Lower leg skin (tissue), 4 donors: Measurements from ENCODE around the gene PRR33. TPM values are rescaled to one million over a fixed set of nuclear protein-coding genes. Genes with fewer than 3 reads are reported as not detected.

Experiments
- DNase-seq, 2 donors: peaks; one replicate each; pipeline ENCODE4 v3.0.0-alpha.2; 2019; ENCODE audit warnings: low spot score in 2 of 2
- H3K4me3 ChIP-seq: fragments of 200-600 bp; sonication (generic); 2 replicates; pipeline ENCODE4 v1.5.1; 2017; ENCODE audit warnings: mild to moderate bottlenecking, low read depth; ENCODE audit not compliant: poor library complexity, severe bottlenecking
- POLR2A ChIP-seq, 2 donors: fragments of 450-650 bp; IDR thresholded peaks; one replicate each; pipeline ENCODE4 v1.6.1; 2016 to 2017; ENCODE audit warnings: antibody characterized with exemption in 2 of 2, mild to moderate bottlenecking in 1 of 2, moderate library complexity in 1 of 2
- WGBS, 2 donors: methylation state at CpG; one replicate each; pipeline ENCODE4 v1.1.5; 2018; 5-methylcytosine and 5-hydroxymethylcytosine counted together
- intact Hi-C: fragments of 100-400 bp; cut with DNase I; formaldehyde crosslinking; loops from one replicate; pipeline ENCODE4 v1.15.0; 2023; ENCODE audit warnings: low total_unique reads
- total RNA-seq, 4 donors: library from RNA; depleted of rRNA; stranded (reverse); fragments of >200 nt; gene quantifications; one replicate each; pipeline ENCODE4 v1.1.0, GENCODE V29; 2016
- TF ChIP-seq, protein P1 (sequence below), 3 donors: fragments of 450-650 bp; IDR thresholded peaks; one replicate each; pipeline ENCODE4 v1.5.1; 2016; ENCODE audit warnings: antibody characterized with exemption in 3 of 3, mild to moderate bottlenecking in 3 of 3, moderate library complexity in 2 of 3

PRR33 gene
- total RNA-seq, 4 donors from 2014 or later = not detected

DNA sequence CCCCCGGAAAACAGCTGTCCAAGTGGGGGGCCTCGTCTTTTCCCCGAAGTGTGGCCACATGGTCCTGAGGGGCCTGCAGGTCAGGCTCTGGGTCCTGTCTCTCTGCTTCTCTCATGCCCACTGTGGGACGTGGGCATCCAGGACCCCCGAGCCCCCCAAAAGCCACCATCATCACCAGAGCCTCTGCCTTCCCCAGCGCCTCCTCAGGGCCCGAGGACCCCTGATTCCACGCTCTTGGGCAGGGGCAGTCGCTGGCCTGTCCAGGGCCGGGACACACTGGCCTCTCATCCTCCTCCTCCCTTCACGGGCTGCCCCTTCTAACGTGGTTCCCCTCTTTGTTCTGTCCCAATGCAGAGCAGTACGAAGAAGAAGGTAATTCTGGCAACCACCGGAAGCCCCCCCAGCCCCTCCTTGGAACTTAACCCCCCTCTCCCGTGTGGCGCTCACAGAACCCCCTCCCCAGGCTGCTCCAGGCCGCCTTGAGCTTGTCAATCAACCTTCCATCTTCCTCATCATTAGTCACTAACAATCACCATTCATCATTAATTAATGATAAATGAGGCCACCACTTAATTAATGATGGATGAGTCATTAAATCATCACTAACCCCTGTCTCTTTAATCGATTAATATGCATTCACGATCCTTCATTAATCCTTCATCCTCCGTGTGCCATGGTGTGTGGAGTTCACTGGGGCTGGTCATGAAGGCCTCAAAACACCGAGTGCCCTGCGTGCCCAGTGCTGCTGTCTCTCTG is 31.7 kb upstream of the PRR33 start:
- H3K4me3 ChIP-seq = no peak overlapping the region
- intact Hi-C loops = loop anchor here (5.0 kb wide), 1 partner anchor 41 kb away; no protein-coding TSS in a partner anchor
- TF ChIP-seq, protein P1, sequence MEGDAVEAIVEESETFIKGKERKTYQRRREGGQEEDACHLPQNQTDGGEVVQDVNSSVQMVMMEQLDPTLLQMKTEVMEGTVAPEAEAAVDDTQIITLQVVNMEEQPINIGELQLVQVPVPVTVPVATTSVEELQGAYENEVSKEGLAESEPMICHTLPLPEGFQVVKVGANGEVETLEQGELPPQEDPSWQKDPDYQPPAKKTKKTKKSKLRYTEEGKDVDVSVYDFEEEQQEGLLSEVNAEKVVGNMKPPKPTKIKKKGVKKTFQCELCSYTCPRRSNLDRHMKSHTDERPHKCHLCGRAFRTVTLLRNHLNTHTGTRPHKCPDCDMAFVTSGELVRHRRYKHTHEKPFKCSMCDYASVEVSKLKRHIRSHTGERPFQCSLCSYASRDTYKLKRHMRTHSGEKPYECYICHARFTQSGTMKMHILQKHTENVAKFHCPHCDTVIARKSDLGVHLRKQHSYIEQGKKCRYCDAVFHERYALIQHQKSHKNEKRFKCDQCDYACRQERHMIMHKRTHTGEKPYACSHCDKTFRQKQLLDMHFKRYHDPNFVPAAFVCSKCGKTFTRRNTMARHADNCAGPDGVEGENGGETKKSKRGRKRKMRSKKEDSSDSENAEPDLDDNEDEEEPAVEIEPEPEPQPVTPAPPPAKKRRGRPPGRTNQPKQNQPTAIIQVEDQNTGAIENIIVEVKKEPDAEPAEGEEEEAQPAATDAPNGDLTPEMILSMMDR (IDR thresholded peaks at IDR 0.05) = no peak
- no peak for TF ChIP-seq POLR2A (IDR thresholded peaks at IDR 0.05)
- 83 to 87% methylated on average over 22 of the region's 22 CpGs for WGBS, 2 donors
- no peak for DNase-seq

DNA sequence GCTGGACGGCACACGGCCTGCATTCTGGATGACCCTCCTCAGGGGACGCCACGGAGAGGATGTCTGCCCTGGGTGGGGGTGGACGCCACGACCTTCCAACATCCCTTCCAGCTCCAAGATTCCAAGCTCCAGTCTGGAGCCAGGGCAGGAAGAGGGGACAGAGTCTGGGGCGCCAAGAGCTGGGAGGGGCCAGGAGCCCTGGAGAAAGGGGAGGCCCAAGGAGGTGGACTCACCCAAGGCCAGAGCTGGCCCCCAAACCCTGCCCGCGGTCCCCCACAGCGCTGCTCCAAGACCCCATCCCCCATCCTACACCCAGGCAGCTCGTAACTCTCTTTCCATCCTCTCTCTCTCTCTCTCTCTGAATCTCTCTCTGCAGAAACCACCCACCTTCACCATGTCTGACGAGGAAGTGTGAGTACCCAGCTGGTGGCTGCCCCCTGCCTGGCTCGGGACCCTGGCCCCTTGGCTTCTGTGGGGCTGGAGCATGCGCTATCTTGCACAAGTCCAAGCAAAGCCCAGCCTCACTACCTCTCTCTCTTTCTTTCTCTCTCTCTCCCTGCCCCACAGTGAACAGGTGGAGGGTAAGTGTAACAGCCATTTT is 30.9 kb upstream of the PRR33 start:
- H3K4me3 ChIP-seq = no peak overlapping the region
- no peak for DNase-seq
- 68 to 76% methylated on average over 14 of the region's 14 CpGs for WGBS, 2 donors
- TF ChIP-seq, protein P1 (IDR thresholded peaks at IDR 0.05) = no peak
- no peak for TF ChIP-seq POLR2A (IDR thresholded peaks at IDR 0.05)
- intact Hi-C loops = loop anchor here (5.0 kb wide), 1 partner anchor 40 kb away; no protein-coding TSS in a partner anchor

DNA sequence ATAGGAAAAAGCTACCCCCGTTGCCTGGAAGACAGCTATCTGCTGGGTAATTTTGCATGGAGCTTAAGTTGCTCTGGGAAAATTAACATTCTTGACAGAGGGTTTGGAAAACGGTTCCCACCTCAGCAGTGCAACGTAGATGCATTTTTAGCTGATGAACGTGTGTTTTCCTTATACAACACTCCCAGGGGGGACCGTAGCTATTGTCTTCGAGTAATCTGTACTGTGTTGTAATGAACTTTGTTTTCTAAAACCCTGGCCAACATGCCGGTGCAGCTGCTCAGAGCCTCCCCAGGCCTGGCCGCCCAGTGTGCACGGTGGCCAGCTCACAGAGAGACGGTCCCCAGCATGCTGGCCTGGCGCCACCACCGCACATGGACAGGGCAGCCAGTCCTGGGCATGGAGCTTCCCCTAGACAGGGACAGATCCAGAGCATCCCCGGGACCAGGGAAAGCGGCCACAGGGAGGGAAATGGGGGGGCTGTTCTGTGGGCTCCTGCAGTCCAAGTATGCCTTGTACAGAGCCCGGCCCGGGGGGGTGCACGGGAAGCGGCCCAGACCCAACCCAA is 30.0 kb upstream of the PRR33 start:
- no peak overlapping the region for H3K4me3 ChIP-seq
- intact Hi-C loops = loop anchor here (5.0 kb wide), 1 partner anchor 39 kb away; no protein-coding TSS in a partner anchor
- no peak for TF ChIP-seq POLR2A (IDR thresholded peaks at IDR 0.05)
- TF ChIP-seq, protein P1 (IDR thresholded peaks at IDR 0.05) = no peak
- DNase-seq = no peak
- WGBS, 2 donors = 51 to 53% methylated on average over 18 of the region's 18 CpGs

DNA sequence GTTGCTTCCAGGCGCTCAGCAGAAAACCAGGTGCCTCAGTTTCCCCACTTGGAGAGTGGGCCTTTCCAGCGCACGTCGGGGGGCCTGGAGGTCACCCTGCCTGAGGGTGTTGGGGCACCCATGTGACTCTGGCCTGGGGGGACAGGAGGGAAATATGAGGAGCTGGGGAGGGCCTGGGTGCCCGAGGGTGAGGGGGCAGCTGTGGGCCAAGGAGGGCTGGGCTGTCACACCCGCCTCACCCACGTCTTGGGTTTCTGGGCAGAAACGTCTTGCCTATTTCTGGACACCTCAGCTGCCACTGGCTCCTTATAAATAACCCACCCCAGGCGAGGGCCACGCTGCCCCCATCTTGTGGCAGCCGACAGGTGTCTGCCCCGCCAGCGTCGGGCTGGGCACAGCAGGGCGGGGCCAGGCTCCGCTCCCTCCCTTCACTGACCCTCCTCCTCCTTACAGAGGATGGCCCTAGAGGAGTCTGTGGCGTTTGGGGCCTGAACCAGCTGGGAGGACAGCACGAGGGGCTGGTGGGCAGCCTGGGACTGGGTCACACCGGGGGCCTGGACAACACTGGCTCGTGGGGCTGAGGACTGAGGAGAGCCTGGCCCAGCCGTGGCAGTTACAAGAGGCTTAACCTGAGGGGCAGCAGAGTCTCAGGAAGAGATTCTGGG is 29.3 kb upstream of the PRR33 start:
- intact Hi-C loops = loop anchor here (5.0 kb wide), 1 partner anchor 39 kb away; no protein-coding TSS in a partner anchor
- TF ChIP-seq, protein P1 (IDR thresholded peaks at IDR 0.05) = no peak
- no peak for TF ChIP-seq POLR2A (IDR thresholded peaks at IDR 0.05)
- no peak overlapping the region for H3K4me3 ChIP-seq
- 43 to 78% methylated on average over 17 to 21 of the region's 21 CpGs for WGBS, 2 donors
- DNase-seq = no peak

DNA sequence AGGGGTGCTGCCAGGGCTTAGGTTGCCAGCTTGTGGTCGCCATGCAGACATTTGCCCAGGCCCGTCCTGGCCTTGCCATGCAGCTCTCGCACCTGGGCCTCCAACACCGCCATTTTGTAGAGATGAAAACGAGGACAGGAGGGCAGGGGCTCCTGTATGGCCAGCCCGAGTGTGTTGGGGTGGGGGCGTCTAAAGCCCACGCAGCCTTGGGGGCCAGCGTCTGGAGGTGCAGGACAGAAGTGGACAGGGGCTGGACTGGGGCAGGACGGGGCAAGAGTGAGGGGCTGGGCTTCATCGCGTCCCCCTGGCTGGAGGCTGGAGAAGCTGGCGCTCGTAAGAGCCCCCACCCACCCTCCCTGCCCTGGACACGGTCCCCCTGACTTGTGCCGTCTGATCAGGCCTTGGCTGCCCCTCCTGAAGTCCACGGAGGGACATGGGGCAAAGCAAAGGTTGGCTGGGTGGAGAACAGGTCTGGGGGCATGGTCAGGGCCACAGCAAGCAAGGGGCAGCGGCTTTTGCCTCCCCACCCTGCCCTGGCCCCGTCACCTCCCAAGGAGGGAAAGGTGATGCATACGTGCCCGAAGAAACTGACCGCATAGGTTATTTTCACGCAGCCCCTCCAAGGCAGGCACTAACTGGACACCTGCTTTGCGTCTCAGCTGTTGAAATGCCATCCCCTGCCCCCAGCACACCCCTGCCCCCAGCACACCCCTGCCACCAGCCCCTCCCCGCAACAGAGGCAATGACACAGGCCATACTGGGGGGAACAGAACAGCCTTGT is 28.6 kb upstream of the PRR33 start:
- TF ChIP-seq POLR2A (IDR thresholded peaks at IDR 0.05) = no peak
- TF ChIP-seq, protein P1 (IDR thresholded peaks at IDR 0.05) = no peak
- intact Hi-C loops = loop anchor here (5.0 kb wide), 1 partner anchor 38 kb away; no protein-coding TSS in a partner anchor
- no peak overlapping the region for H3K4me3 ChIP-seq
- WGBS, 2 donors = 85 to 92% methylated on average over 23 of the region's 25 CpGs
- DNase-seq = no peak
